Thymus (tissue), 11 donors: ENCODE results near the gene GPALPP1. TPM values are rescaled to one million over a fixed set of nuclear protein-coding genes. Genes with fewer than 3 reads are reported as not detected.

Experiments used
- DNase-seq, 9 donors: peaks; one replicate each; pipeline ENCODE4 v3.0.0-alpha.2; 2013; ENCODE audit warnings: low spot score in 9 of 9, low read depth in 6 of 9, missing footprints in 1 of 9
- H3K27ac ChIP-seq, 2 donors: one replicate each; pipeline ENCODE4 v1.5.1; 2013; ENCODE audit warnings: control low read depth in 1 of 2, low read depth in 1 of 2, low read length in 1 of 2, mild to moderate bottlenecking in 1 of 2, moderate library complexity in 1 of 2
- H3K27me3 ChIP-seq, 2 donors: one replicate each; pipeline ENCODE4 v1.5.1; 2013; ENCODE audit warnings: low read length in 1 of 2; ENCODE audit not compliant: control insufficient read depth in 2 of 2, insufficient read depth in 1 of 2
- H3K36me3 ChIP-seq, 2 donors: one replicate each; pipeline ENCODE4 v1.5.1; 2013; ENCODE audit warnings: low read length in 1 of 2, mild to moderate bottlenecking in 1 of 2, moderate library complexity in 1 of 2; ENCODE audit not compliant: control insufficient read depth in 2 of 2, insufficient read depth in 2 of 2
- H3K4me1 ChIP-seq, 2 donors: one replicate each; pipeline ENCODE4 v1.5.1; 2013; ENCODE audit warnings: low read length in 2 of 2; ENCODE audit not compliant: control insufficient read depth in 2 of 2, insufficient read depth in 2 of 2
- H3K4me3 ChIP-seq, 2 donors: one replicate each; pipeline ENCODE4 v1.5.1; 2013; ENCODE audit warnings: low read length in 2 of 2, control low read depth in 1 of 2, mild to moderate bottlenecking in 1 of 2
- H3K9me3 ChIP-seq, 2 donors: one replicate each; pipeline ENCODE4 v1.5.1; 2013; ENCODE audit warnings: low read length in 1 of 2, mild to moderate bottlenecking in 1 of 2; ENCODE audit not compliant: control insufficient read depth in 2 of 2, insufficient read depth in 1 of 2
- WGBS: extraction: QIAGEN DNeasy Blood & Tissue Kit; methylation state at CpG from one replicate; pipeline ENCODE4 v1.1.7; 2013; 5-methylcytosine and 5-hydroxymethylcytosine counted together
- polyA plus RNA-seq: library from polyadenylated mRNA; stranded (reverse); fragments of 200-250 nt; gene quantifications from one replicate; pipeline ENCODE4 v1.2.3, GENCODE V29; 2013
- total RNA-seq: library from RNA; stranded (reverse); fragments of 120-200 nt; gene quantifications from one replicate; pipeline ENCODE4 v1.2.4, GENCODE V29; 2013
- donor health status: healthy.

GPALPP1 gene
- total and polyA plus RNA-seq, 2 donors = 18.2 to 38.7 TPM

GRCh38 chr13:45068036-45069001 is 79.0 kb downstream of the GPALPP1 start:
- H3K27ac ChIP-seq = no peak overlapping the region
- no peaks in the 10 kb centered on the region for H3K27me3 ChIP-seq
- WGBS = 59% methylated on average over 5 of the region's 5 CpGs
- no peaks in the 10 kb centered on the region for H3K9me3 ChIP-seq
- DNase-seq = no peak
- no peaks in the 10 kb centered on the region for H3K36me3 ChIP-seq
- no peaks in the 10 kb centered on the region for H3K4me1 ChIP-seq
- H3K4me3 ChIP-seq = no peak overlapping the region

- H3K4me3 ChIP-seq = no peak overlapping the region
- DNase-seq = no peak
- no peaks in the 10 kb centered on the region for H3K4me1 ChIP-seq
- H3K27ac ChIP-seq = no peak overlapping the region
- no peaks in the 10 kb centered on the region for H3K27me3 ChIP-seq
- H3K9me3 ChIP-seq = no peaks in the 10 kb centered on the region
- 90% methylated on average over 4 of the region's 4 CpGs for WGBS
- no peaks in the 10 kb centered on the region for H3K36me3 ChIP-seq
Measured at GRCh38 chr13:45073809-45074208, 84.5 kb downstream of the GPALPP1 start.

- Histone ChIP-seq H3K27ac (no peak overlapping the region), H3K9me3 (no peaks in the 10 kb centered on the region), H3K36me3 (no peaks in the 10 kb centered on the region), H3K4me3 (no peak overlapping the region), H3K4me1 (no peaks in the 10 kb centered on the region), H3K27me3 (no peaks in the 10 kb centered on the region)
- DNase-seq = no peak
- 96% methylated on average over 6 of the region's 6 CpGs for WGBS
Measured at GRCh38 chr13:45074721-45075120, 85.4 kb downstream of the GPALPP1 start.

GRCh38 chr13:45078003-45078402 is 88.7 kb downstream of the GPALPP1 start:
- WGBS = 98% methylated on average over 1 of the region's 1 CpG
- Histone ChIP-seq H3K4me3 (no peak overlapping the region), H3K27ac (no peak overlapping the region), H3K36me3 (no peaks in the 10 kb centered on the region), H3K27me3 (no peaks in the 10 kb centered on the region), H3K9me3 (no peaks in the 10 kb centered on the region), H3K4me1 (no peaks in the 10 kb centered on the region)
- no peak for DNase-seq

Other genes with a start within 250 kb of the GPALPP1 start
- 3.0 TPM for gene NUFIP1, start 67 bp upstream of the GPALPP1 start, total RNA-seq
- gene NUFIP1, start 67 bp upstream of the GPALPP1 start, polyA plus RNA-seq = 4.1 TPM
- 34.0 TPM for gene GTF2F2, start 131.0 kb downstream of the GPALPP1 start, total RNA-seq
- gene GTF2F2, start 131.0 kb downstream of the GPALPP1 start, polyA plus RNA-seq = 31.0 TPM
- not detected for gene KCTD4, start 211.5 kb downstream of the GPALPP1 start, total RNA-seq
- gene KCTD4, start 211.5 kb downstream of the GPALPP1 start, polyA plus RNA-seq = not detected